Breast epithelium (tissue), 4 donors: ENCODE results near the gene HOXD4. TPM values are rescaled to one million over a fixed set of nuclear protein-coding genes. Genes with fewer than 3 reads are reported as not detected.
A peak's percentile ranks its signal among the peaks of the same experiment; 100 is the strongest.

Experiments used
- DNase-seq, 2 donors: peaks; one replicate each; pipeline ENCODE4 v3.0.0-alpha.2; 2019; ENCODE audit warnings: low spot score in 2 of 2
- H3K27ac ChIP-seq, 2 donors: fragments of 200-600 bp; sonication (generic) in 1 of 2; one replicate each; pipeline ENCODE4 v1.5.1; 2016 to 2019; ENCODE audit warnings: mild to moderate bottlenecking in 1 of 2
- H3K27me3 ChIP-seq, 2 donors: fragments of 200-600 bp; sonication (generic) in 1 of 2; one replicate each; pipeline versions ENCODE4 v1.5.1 to v1.6.0; 2017 to 2019; ENCODE audit warnings: control low read depth in 1 of 2, mild to moderate bottlenecking in 1 of 2
- H3K36me3 ChIP-seq: fragments of 200-600 bp; one replicate; pipeline ENCODE4 v1.5.1; 2019
- H3K4me1 ChIP-seq, 2 donors: fragments of 200-600 bp; sonication (generic); one replicate each; pipeline ENCODE4 v1.5.1; 2016 to 2019; ENCODE audit warnings: control low read depth in 1 of 2
- H3K4me3 ChIP-seq, 3 donors: fragments of 200-600 bp; sonication (generic); 1 replicate in 2 of 3; 2 replicates in 1 of 3; pipeline ENCODE4 v1.5.1; 2016 to 2019; ENCODE audit warnings: mild to moderate bottlenecking in 3 of 3, moderate library complexity in 2 of 3
- H3K9me3 ChIP-seq, 2 donors: fragments of 200-600 bp; sonication (generic) in 1 of 2; one replicate each; pipeline ENCODE4 v1.5.1; 2016 to 2019; ENCODE audit warnings: control low read depth in 1 of 2
- POLR2A ChIP-seq: fragments of 450-650 bp; IDR thresholded peaks from one replicate; pipeline ENCODE4 v1.6.1; 2016; ENCODE audit warnings: antibody characterized with exemption, mild to moderate bottlenecking, moderate library complexity
- POLR2AphosphoS5 ChIP-seq, 3 donors: sonication (generic); formaldehyde crosslinking; IDR thresholded peaks; one replicate each; pipeline ENCODE4 v1.6.1; 2017; ENCODE audit warnings: antibody characterized with exemption in 3 of 3
- intact Hi-C: fragments of 100-400 bp; cut with DNase I; formaldehyde crosslinking; loops from one replicate; pipeline ENCODE4 v1.15.1; 2023; ENCODE audit warnings: low total_unique reads
- total RNA-seq, 3 donors: library from RNA; depleted of rRNA; stranded (reverse); fragments of >200 nt; gene quantifications; one replicate each; pipeline ENCODE4 v1.1.0, GENCODE V29; 2016
- TF ChIP-seq, protein P1 (sequence below), 3 donors: fragments of 450-650 bp; IDR thresholded peaks; one replicate each; pipeline ENCODE4 v1.5.1; 2016 to 2017; ENCODE audit warnings: antibody characterized with exemption in 3 of 3, mild to moderate bottlenecking in 3 of 3, moderate library complexity in 3 of 3

Gene HOXD4
- total RNA-seq, 3 donors from 2014 or later: 1.9 to 5.8 (median 5.6) TPM

DNA sequence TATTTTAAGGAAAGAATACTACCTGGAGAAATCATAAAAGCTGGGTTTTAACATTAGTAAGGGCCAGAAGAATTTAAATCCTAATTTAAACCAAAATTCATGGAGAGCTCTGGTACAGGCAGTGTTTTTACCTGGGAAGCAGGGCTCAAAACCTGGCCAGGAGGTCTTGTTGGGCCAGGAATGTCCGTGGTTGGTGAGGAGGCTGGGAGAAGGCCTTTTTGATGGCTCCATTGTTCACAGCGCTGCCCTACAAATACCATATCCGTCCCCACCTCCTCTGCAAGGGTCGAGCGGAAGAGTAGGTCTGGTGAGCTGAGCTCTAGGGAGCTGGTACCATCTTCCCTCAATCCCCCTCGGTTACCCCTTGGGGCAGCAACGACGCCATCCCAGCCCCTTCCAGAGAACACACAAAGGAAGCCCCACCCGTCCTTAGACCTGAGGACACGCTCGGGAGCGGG is 26.3 kb downstream of the HOXD4 start:
- H3K36me3 ChIP-seq: no peaks in the 10 kb centered on the region
- TF ChIP-seq POLR2AphosphoS5 (IDR thresholded peaks at IDR 0.05) (no peak), POLR2A (no peak)
- intact Hi-C loops: no loop called here
- no peaks in the 10 kb centered on the region for H3K4me1 ChIP-seq
- no peak for DNase-seq
- peak overlapping the region in 1 of 2 donors; percentile 41 for H3K27ac ChIP-seq
- peaks cover 2 to 73% of the 10 kb centered on the region in 2 donors for H3K27me3 ChIP-seq
- no peaks in the 10 kb centered on the region for H3K9me3 ChIP-seq
- H3K4me3 ChIP-seq: peak overlapping the region; percentile 40 to 51 (median 42)

DNA sequence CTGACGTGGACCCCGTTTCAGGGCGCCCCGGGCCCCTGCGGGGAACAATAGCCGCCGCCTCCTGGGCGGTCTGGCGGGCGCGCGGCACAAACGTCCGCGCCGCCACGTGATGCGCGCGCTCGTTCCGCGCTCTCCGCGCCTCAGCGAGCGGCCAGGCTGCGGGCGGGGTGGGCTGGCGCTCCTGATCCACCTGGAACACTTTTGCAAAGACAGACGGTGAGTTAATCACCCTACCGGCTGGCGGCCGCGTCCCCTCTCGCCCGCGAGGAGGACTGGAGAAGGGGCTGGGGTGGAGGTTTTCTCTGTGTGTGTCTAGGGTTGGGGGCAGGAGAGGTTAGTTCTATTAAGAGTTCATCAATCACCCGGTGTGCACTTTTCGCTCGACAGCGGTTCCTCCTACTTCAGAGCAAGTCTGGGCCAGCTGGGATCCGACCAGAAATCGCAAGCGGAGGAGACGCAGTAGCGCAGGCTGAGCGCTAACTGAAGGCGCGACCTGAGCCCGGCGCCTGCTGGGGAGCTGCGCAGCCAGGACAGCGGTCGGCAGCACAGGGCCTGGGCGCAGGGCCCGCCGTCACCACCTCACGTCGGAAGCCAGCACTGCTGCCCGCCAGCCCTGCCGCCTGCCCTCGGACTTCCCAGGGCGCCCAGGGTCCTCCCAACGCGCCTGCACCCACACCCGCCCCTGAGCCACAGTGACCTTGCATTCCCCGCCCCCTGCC is 26.8 kb downstream of the HOXD4 start:
- intact Hi-C loops: no loop called here
- TF ChIP-seq POLR2AphosphoS5 (IDR thresholded peaks at IDR 0.05) (no peak), POLR2A (no peak)
- Histone ChIP-seq H3K4me3 (peak overlapping the region; percentile 40 to 51 (median 42)), H3K4me1 (no peaks in the 10 kb centered on the region), H3K27me3 (peaks cover 2 to 67% of the 10 kb centered on the region in 2 donors), H3K9me3 (no peaks in the 10 kb centered on the region), H3K27ac (peak overlapping the region in 1 of 2 donors; percentile 41), H3K36me3 (no peaks in the 10 kb centered on the region)
- DNase-seq: no peak

DNA sequence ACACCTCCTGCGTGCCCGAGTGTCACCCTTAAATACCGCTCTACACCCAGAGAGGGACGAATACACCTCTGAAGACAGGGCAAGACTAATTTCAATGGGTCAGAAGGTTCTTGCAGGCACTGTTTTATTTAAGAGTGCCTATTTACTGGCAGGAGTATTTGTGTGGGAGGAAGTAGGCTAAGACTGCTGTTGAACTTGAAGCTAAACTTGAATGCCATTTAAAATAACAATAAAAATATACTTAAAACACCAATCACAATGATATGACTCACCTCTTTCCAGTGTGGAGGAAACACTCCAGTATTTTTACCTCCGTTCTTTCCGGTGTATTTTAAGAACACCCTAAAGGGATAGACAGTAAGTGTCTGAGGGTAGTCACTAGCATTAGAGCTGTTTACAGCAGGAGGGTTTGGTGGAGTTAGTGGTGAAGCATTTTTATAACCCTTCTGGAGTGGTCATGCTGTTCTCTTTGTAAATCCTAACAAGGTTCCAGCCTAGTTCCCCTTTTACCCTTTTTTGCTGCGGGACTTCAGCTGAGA is 27.5 kb downstream of the HOXD4 start:
- Histone ChIP-seq H3K27ac (peak overlapping the region in 1 of 2 donors; percentile 41), H3K36me3 (no peaks in the 10 kb centered on the region), H3K4me3 (peak overlapping the region; percentile 40 to 51 (median 42)), H3K27me3 (peaks cover 2 to 60% of the 10 kb centered on the region in 2 donors), H3K9me3 (no peaks in the 10 kb centered on the region), H3K4me1 (no peaks in the 10 kb centered on the region)
- intact Hi-C loops: no loop called here
- TF ChIP-seq POLR2A (no peak), POLR2AphosphoS5 (IDR thresholded peaks at IDR 0.05) (no peak)
- TF ChIP-seq, protein P1, sequence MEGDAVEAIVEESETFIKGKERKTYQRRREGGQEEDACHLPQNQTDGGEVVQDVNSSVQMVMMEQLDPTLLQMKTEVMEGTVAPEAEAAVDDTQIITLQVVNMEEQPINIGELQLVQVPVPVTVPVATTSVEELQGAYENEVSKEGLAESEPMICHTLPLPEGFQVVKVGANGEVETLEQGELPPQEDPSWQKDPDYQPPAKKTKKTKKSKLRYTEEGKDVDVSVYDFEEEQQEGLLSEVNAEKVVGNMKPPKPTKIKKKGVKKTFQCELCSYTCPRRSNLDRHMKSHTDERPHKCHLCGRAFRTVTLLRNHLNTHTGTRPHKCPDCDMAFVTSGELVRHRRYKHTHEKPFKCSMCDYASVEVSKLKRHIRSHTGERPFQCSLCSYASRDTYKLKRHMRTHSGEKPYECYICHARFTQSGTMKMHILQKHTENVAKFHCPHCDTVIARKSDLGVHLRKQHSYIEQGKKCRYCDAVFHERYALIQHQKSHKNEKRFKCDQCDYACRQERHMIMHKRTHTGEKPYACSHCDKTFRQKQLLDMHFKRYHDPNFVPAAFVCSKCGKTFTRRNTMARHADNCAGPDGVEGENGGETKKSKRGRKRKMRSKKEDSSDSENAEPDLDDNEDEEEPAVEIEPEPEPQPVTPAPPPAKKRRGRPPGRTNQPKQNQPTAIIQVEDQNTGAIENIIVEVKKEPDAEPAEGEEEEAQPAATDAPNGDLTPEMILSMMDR (IDR thresholded peaks at IDR 0.05): no peak
- DNase-seq: no peak

DNA sequence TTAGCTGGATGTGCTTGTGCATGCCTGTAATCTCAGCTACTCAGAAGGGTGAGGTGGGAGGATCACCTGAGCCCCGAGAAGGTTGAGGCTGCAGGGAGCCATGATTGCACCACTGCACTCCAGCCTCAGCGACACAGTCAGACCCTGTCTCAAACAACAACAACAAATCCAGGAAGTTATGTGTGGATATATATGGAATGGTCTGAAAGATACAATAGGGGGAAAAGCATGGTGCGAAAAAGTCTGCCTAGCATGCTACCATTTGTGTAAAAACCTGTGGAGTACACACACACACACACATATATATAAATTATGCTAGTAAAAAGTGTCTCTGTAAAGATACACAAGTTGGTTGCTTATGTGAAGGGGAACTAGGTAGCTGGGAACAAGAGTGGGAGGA is 30.2 kb downstream of the HOXD4 start:
- no peak overlapping the region for H3K4me3 ChIP-seq
- peaks cover 2 to 47% of the 10 kb centered on the region in 2 donors for H3K27me3 ChIP-seq
- intact Hi-C loops: no loop called here

DNA sequence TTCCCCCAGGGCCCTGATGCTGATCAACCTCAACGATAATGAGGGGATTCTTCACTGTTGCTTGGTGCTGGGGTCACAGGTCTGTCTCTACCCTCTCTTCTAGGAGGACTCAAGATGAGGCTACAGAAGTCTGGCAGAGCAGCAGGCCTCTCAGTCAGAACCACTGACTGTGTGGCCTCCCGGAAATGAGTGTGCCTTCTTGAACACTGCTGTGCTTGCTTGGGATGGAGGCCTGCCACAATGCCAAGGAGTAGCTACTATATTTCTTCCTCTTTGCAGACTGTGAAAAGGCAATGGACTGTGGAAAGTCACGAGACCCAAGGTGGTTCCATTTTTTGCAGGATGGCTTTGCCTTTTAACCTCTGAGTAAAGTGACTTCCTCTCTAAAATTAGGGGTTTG is 31.3 kb downstream of the HOXD4 start:
- Histone ChIP-seq H3K27me3 (peaks cover 2 to 48% of the 10 kb centered on the region in 2 donors), H3K4me1 (no peaks in the 10 kb centered on the region), H3K9me3 (no peaks in the 10 kb centered on the region), H3K36me3 (no peaks in the 10 kb centered on the region), H3K4me3 (no peak overlapping the region), H3K27ac (no peak overlapping the region)
- DNase-seq: no peak
- intact Hi-C loops: no loop called here
- TF ChIP-seq POLR2A (no peak), POLR2AphosphoS5 (IDR thresholded peaks at IDR 0.05) (no peak)
- TF ChIP-seq, protein P1 (IDR thresholded peaks at IDR 0.05): no peak

More for the DNA sequence above, 30.2 kb downstream of the HOXD4 start:
- Histone ChIP-seq H3K36me3 (no peaks in the 10 kb centered on the region), H3K27ac (no peak overlapping the region), H3K9me3 (no peaks in the 10 kb centered on the region), H3K4me1 (no peaks in the 10 kb centered on the region)
- TF ChIP-seq POLR2AphosphoS5 (IDR thresholded peaks at IDR 0.05) (no peak), POLR2A (no peak)
- TF ChIP-seq, protein P1 (IDR thresholded peaks at IDR 0.05): no peak
- no peak for DNase-seq

DNA sequence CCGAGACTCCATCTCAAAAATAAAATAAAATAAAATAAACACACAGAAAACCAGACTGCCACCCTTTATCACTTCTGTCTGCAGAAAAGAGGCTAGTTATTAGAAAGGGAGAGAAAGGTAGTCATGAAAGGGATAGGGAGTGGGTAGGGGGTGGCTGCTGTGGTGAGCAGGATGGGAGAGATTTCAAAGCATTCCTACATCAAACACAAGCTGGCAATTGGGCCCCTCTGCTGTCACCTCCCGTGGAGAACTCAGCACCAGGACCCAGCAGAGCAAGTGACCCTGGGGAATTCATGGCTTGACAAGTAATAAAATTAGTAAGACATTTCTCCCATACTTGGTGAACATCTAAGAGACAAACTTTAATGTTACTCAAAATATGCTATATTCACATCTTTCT is 33.4 kb downstream of the HOXD4 start:
- TF ChIP-seq POLR2AphosphoS5 (IDR thresholded peaks at IDR 0.05) (no peak), POLR2A (no peak)
- TF ChIP-seq, protein P1 (IDR thresholded peaks at IDR 0.05): no peak
- Histone ChIP-seq H3K4me1 (peaks cover 0 to 6% of the 10 kb centered on the region in 2 donors), H3K4me3 (no peak overlapping the region), H3K9me3 (no peaks in the 10 kb centered on the region), H3K36me3 (no peaks in the 10 kb centered on the region), H3K27ac (no peak overlapping the region), H3K27me3 (peaks cover 0 to 47% of the 10 kb centered on the region in 2 donors)
- DNase-seq: no peak
- intact Hi-C loops: no loop called here
